Measurements from ENCODE around the gene DMXL1.
"Not testable (repeated sequence)": the region's sequence is repeated elsewhere in the genome, so short reads cannot be mapped to it uniquely, and the experiment has no call there.

Gene DMXL1

GRCh38 chr5:119131530-119132304 is 60.8 kb downstream of the DMXL1 start:
- H3K4me1 ChIP-seq (ENCODE audit: control insufficient read depth, insufficient read depth, low read length) = no peaks in the 10 kb centered on the region
- no peaks in the 10 kb centered on the region for H3K27me3 ChIP-seq (ENCODE audit: control insufficient read depth, insufficient read depth, low read length)
- H3K9ac ChIP-seq (ENCODE audit: low read depth, low read length) = no peak overlapping the region
- H3K27ac ChIP-seq (ENCODE audit: low read depth, low read length) = no peak overlapping the region
- H3K9me3 ChIP-seq (ENCODE audit: control insufficient read depth, insufficient read depth, low read length) = peaks cover 22% of the 10 kb centered on the region
- H3K4me3 ChIP-seq (ENCODE audit: low read depth, low read length) = no peak overlapping the region
- H3K36me3 ChIP-seq (ENCODE audit: control insufficient read depth, insufficient read depth, low read length) = peaks cover 68% of the 10 kb centered on the region

- peaks cover 58% of the 10 kb centered on the region for H3K9me3 ChIP-seq (ENCODE audit: control insufficient read depth, insufficient read depth, low read length)
- peaks cover 70% of the 10 kb centered on the region for H3K36me3 ChIP-seq (ENCODE audit: control insufficient read depth, insufficient read depth, low read length)
- not testable (repeated sequence) for H3K9ac ChIP-seq (ENCODE audit: low read depth, low read length)
Measured at GRCh38 chr5:119135743-119136142, 64.9 kb downstream of the DMXL1 start.

GRCh38 chr5:119136666-119137318 is 65.9 kb downstream of the DMXL1 start:
- no peak overlapping the region for H3K4me3 ChIP-seq (ENCODE audit: low read depth, low read length)
- H3K4me1 ChIP-seq (ENCODE audit: control insufficient read depth, insufficient read depth, low read length) = no peaks in the 10 kb centered on the region
- H3K9me3 ChIP-seq (ENCODE audit: control insufficient read depth, insufficient read depth, low read length) = peaks cover 58% of the 10 kb centered on the region
- no peaks in the 10 kb centered on the region for H3K27me3 ChIP-seq (ENCODE audit: control insufficient read depth, insufficient read depth, low read length)
- no peak overlapping the region for H3K9ac ChIP-seq (ENCODE audit: low read depth, low read length)
- H3K36me3 ChIP-seq (ENCODE audit: control insufficient read depth, insufficient read depth, low read length) = peaks cover 61% of the 10 kb centered on the region
- H3K27ac ChIP-seq (ENCODE audit: low read depth, low read length) = no peak overlapping the region

More at GRCh38 chr5:119135743-119136142, 64.9 kb downstream of the DMXL1 start:
- H3K4me1 ChIP-seq (ENCODE audit: control insufficient read depth, insufficient read depth, low read length); H3K4me3 ChIP-seq (ENCODE audit: low read depth, low read length); H3K27ac ChIP-seq (ENCODE audit: low read depth, low read length); H3K27me3 ChIP-seq (ENCODE audit: control insufficient read depth, insufficient read depth, low read length): not testable (repeated sequence)

GRCh38 chr5:119153629-119154028 is 82.7 kb downstream of the DMXL1 start:
- Histone ChIP-seq H3K27me3 (ENCODE audit: control insufficient read depth, insufficient read depth, low read length) (no peaks in the 10 kb centered on the region), H3K4me3 (ENCODE audit: low read depth, low read length) (no peak overlapping the region), H3K9me3 (ENCODE audit: control insufficient read depth, insufficient read depth, low read length) (no peaks in the 10 kb centered on the region; the same call in 1 of the 2 replicates), H3K36me3 (ENCODE audit: control insufficient read depth, insufficient read depth, low read length) (peaks cover 59% of the 10 kb centered on the region), H3K27ac (ENCODE audit: low read depth, low read length) (no peak overlapping the region), H3K9ac (ENCODE audit: low read depth, low read length) (no peak overlapping the region), H3K4me1 (ENCODE audit: control insufficient read depth, insufficient read depth, low read length) (peaks cover 6% of the 10 kb centered on the region)

GRCh38 chr5:119158144-119158543 is 87.3 kb downstream of the DMXL1 start:
- H3K27ac ChIP-seq (ENCODE audit: low read depth, low read length) = no peak overlapping the region
- H3K4me3 ChIP-seq (ENCODE audit: low read depth, low read length) = no peak overlapping the region
- H3K9ac ChIP-seq (ENCODE audit: low read depth, low read length) = no peak overlapping the region
- H3K36me3 ChIP-seq (ENCODE audit: control insufficient read depth, insufficient read depth, low read length) = peaks cover 24% of the 10 kb centered on the region
- H3K4me1 ChIP-seq (ENCODE audit: control insufficient read depth, insufficient read depth, low read length) = peaks cover 6% of the 10 kb centered on the region
- no peaks in the 10 kb centered on the region for H3K27me3 ChIP-seq (ENCODE audit: control insufficient read depth, insufficient read depth, low read length)
- no peaks in the 10 kb centered on the region; the same call in 1 of the 2 replicates for H3K9me3 ChIP-seq (ENCODE audit: control insufficient read depth, insufficient read depth, low read length)

GRCh38 chr5:119161430-119161829 is 90.5 kb downstream of the DMXL1 start:
- Histone ChIP-seq H3K9me3 (ENCODE audit: control insufficient read depth, insufficient read depth, low read length) (peaks cover 13% of the 10 kb centered on the region; the same call in 1 of the 2 replicates), H3K4me1 (ENCODE audit: control insufficient read depth, insufficient read depth, low read length) (peaks cover 15% of the 10 kb centered on the region), H3K4me3 (ENCODE audit: low read depth, low read length) (no peak overlapping the region), H3K27ac (ENCODE audit: low read depth, low read length) (no peak overlapping the region), H3K36me3 (ENCODE audit: control insufficient read depth, insufficient read depth, low read length) (peaks cover 25% of the 10 kb centered on the region), H3K27me3 (ENCODE audit: control insufficient read depth, insufficient read depth, low read length) (no peaks in the 10 kb centered on the region), H3K9ac (ENCODE audit: low read depth, low read length) (no peak overlapping the region)

- Histone ChIP-seq H3K27me3 (ENCODE audit: control insufficient read depth, insufficient read depth, low read length) (no peaks in the 10 kb centered on the region), H3K27ac (ENCODE audit: low read depth, low read length) (peak overlapping the region; percentile 78), H3K9me3 (ENCODE audit: control insufficient read depth, insufficient read depth, low read length) (peaks cover 13% of the 10 kb centered on the region; the same call in 1 of the 2 replicates), H3K4me3 (ENCODE audit: low read depth, low read length) (no peak overlapping the region), H3K4me1 (ENCODE audit: control insufficient read depth, insufficient read depth, low read length) (peaks cover 25% of the 10 kb centered on the region), H3K9ac (ENCODE audit: low read depth, low read length) (no peak overlapping the region), H3K36me3 (ENCODE audit: control insufficient read depth, insufficient read depth, low read length) (peaks cover 40% of the 10 kb centered on the region)
Measured at GRCh38 chr5:119166026-119166425, 95.1 kb downstream of the DMXL1 start.

GRCh38 chr5:119168401-119168800 is 97.5 kb downstream of the DMXL1 start:
- Histone ChIP-seq H3K27ac (ENCODE audit: low read depth, low read length) (no peak overlapping the region), H3K27me3 (ENCODE audit: control insufficient read depth, insufficient read depth, low read length) (no peaks in the 10 kb centered on the region), H3K4me3 (ENCODE audit: low read depth, low read length) (no peak overlapping the region), H3K4me1 (ENCODE audit: control insufficient read depth, insufficient read depth, low read length) (peaks cover 34% of the 10 kb centered on the region), H3K9ac (ENCODE audit: low read depth, low read length) (no peak overlapping the region), H3K9me3 (ENCODE audit: control insufficient read depth, insufficient read depth, low read length) (peaks cover 13% of the 10 kb centered on the region; the same call in 1 of the 2 replicates), H3K36me3 (ENCODE audit: control insufficient read depth, insufficient read depth, low read length) (peaks cover 53% of the 10 kb centered on the region)

- peaks cover 23% of the 10 kb centered on the region for H3K4me1 ChIP-seq (ENCODE audit: control insufficient read depth, insufficient read depth, low read length)
- H3K9me3 ChIP-seq (ENCODE audit: control insufficient read depth, insufficient read depth, low read length) = no peaks in the 10 kb centered on the region
- H3K27me3 ChIP-seq (ENCODE audit: control insufficient read depth, insufficient read depth, low read length) = no peaks in the 10 kb centered on the region
- H3K4me3 ChIP-seq (ENCODE audit: low read depth, low read length) = no peak overlapping the region
- H3K27ac ChIP-seq (ENCODE audit: low read depth, low read length) = no peak overlapping the region
- H3K9ac ChIP-seq (ENCODE audit: low read depth, low read length) = no peak overlapping the region
- peaks cover 37% of the 10 kb centered on the region for H3K36me3 ChIP-seq (ENCODE audit: control insufficient read depth, insufficient read depth, low read length)
Measured at GRCh38 chr5:119171686-119172085, 100.8 kb downstream of the DMXL1 start.

GRCh38 chr5:119174578-119175163 is 103.8 kb downstream of the DMXL1 start:
- H3K27me3 ChIP-seq (ENCODE audit: control insufficient read depth, insufficient read depth, low read length) = no peaks in the 10 kb centered on the region
- H3K27ac ChIP-seq (ENCODE audit: low read depth, low read length) = no peak overlapping the region
- no peaks in the 10 kb centered on the region for H3K9me3 ChIP-seq (ENCODE audit: control insufficient read depth, insufficient read depth, low read length)
- H3K36me3 ChIP-seq (ENCODE audit: control insufficient read depth, insufficient read depth, low read length) = peaks cover 41% of the 10 kb centered on the region
- no peak overlapping the region for H3K4me3 ChIP-seq (ENCODE audit: low read depth, low read length)
- no peak overlapping the region for H3K9ac ChIP-seq (ENCODE audit: low read depth, low read length)
- H3K4me1 ChIP-seq (ENCODE audit: control insufficient read depth, insufficient read depth, low read length) = peaks cover 15% of the 10 kb centered on the region; the same call in 1 of the 2 replicates

GRCh38 chr5:119176785-119177184 is 105.9 kb downstream of the DMXL1 start:
- Histone ChIP-seq H3K9me3 (ENCODE audit: control insufficient read depth, insufficient read depth, low read length) (no peaks in the 10 kb centered on the region), H3K36me3 (ENCODE audit: control insufficient read depth, insufficient read depth, low read length) (peaks cover 29% of the 10 kb centered on the region), H3K9ac (ENCODE audit: low read depth, low read length) (no peak overlapping the region), H3K27me3 (ENCODE audit: control insufficient read depth, insufficient read depth, low read length) (no peaks in the 10 kb centered on the region), H3K4me3 (ENCODE audit: low read depth, low read length) (no peak overlapping the region), H3K27ac (ENCODE audit: low read depth, low read length) (no peak overlapping the region), H3K4me1 (ENCODE audit: control insufficient read depth, insufficient read depth, low read length) (peaks cover 9% of the 10 kb centered on the region; the same call in 1 of the 2 replicates)

Data from HUES48 (cell line).